Measurements from ENCODE around the gene IL5.
"Not testable (repeated sequence)": the region's sequence is repeated elsewhere in the genome, so short reads cannot be mapped to it uniquely, and the experiment has no call there.

IL5 gene

DNA sequence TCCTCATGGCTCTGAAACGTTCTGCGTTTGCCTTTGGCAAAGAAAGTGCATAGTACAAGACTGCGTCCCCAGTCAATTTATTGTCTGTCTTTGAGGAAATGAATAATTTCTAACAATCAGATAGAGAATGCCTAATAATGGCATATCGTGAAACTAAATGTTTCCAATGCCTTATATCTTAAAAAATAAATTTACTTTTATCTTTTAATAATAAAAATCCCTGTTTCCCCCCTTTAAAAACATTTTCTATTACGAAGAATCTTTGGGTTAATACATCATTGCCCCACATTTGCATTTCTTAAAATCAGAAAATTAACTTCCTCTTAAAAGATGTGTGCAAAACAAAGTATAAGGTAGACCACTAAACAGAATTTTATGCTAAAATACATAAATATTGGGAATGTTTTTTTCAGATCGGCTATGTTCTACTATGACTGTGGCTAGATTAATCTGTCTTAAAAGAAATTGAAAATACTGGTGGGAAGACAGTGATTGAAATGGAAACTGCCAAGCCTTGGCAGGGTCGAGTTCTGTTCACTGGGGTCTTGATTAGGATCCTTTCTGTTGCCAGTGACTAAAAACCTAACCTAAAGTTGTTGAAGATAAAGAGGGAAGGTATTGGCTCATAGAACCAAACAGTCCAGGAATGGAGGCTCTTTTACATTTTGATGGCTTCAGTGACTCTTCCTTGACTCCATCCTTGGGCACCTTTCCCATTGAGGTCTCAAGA is at the start of gene IL5:
TSS of gene IL5 (minus strand) at position 51 of the 730 bp plus-strand sequence. CDS start at position 7, 44 bp downstream.
- no peak for DNase-seq (ENCODE audit: low read depth)

DNA sequence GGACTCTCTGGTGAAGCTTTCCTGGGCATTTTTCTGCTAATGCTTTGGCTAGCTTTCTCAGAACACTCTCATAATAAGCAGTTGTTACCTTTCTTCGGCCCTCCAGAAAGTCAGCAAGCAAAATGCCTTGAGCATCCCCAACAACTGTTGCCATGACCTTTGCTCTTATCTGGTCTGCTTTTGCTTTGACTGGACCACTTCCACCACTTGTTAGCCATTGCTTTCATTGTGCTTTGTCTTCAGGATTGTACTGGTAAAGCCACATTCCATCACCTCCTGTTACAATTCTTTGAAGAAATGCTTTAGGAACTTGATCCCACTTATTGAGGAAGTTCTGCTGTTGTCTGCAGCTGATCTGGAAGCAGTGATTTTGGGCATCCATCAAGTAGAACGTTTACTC is 49.2 kb upstream of the IL5 start:
- DNase-seq (ENCODE audit: low read depth) = no peak

DNA sequence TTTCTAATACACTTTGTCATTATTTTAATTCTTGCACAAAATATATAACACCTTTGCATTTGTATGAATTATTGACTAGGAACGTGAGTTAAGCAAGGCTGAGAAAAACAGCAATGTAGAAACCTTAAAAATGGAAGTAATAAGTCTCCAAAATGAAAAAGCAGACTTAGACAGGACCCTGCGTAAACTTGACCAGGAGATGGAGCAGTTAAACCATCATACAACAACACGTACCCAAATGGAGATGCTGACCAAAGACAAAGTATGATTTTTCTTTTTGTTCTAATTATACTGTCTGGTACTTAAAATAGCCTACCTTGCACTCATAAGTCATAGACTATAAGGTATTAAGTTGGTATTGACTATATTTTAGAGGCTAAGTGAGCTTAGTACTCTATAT is 47.8 kb upstream of the IL5 start:
- DNase-seq (ENCODE audit: low read depth) = no peak

DNA sequence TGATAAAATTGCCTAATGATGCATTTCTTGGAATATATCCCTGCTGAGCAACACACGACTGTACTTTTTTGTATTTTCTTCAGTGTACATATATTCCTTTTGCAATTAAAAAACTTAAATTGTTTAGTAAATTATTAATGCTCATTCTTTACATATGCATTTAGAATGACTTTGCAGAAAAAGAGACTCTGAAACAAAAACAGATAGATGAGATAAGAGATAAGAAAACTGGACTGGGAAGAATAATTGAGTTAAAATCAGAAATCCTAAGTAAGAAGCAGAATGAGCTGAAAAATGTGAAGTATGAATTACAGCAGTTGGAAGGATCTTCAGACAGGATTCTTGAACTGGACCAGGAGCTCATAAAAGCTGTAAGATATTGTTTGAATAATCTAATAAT is 46.1 kb upstream of the IL5 start:
- no peak for DNase-seq (ENCODE audit: low read depth)

DNA sequence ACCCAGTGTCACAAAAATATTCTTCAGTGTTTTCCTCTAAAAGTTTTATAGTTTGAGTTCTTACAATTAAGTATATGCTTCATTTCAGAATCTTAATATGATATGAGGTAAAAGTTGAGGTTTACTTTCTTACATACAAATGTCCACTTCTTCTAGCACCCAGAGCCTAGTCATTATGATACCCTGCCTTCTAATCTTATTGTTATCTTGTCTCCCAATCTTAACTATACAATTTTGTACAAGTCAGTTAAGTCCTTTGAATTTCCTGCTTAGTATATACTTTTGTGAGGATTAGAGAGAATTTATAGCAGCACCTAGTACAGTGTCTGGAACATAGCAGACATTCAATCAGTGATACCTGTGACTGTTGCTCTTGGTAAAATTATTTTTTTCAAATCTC is 42.7 kb upstream of the IL5 start:
- DNase-seq (ENCODE audit: low read depth) = no peak

DNA sequence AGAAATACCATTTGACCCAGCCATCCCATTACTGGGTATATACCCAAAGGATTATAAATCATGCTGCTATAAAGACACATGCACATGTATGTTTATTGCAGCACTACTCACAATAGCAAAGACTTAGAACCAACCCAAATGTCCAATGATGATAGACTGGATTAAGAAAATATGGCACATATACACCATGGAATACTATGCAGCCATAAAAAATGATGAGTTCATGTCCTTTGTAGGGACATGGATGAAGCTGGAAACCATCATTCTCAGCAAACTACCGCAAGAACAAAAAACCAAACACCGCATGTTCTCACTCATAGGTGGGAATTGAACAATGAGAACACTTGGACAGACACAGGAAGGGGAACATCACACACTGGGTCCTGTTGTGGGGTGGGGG is 41.2 kb upstream of the IL5 start:
- not testable (repeated sequence) for DNase-seq (ENCODE audit: low read depth)

DNA sequence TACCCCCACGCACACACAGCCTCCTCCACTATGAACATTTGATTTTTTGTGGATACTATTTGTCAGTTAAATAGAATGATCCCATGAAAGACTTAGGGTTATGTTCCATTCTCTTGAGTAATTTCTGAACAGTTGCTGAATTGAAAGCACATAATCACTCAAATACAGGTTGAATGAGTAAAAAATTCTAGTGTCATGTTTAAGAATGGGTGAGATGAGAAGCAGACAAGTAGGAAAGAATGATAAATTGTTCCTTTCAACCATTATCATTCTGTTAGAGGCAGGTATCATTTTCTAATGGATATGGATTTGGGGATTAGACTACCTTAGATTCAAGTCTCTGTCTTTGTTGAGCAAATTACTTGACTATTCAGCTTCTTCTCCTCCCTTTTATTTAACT is 32.8 kb upstream of the IL5 start:
- no peak for DNase-seq (ENCODE audit: low read depth)

DNA sequence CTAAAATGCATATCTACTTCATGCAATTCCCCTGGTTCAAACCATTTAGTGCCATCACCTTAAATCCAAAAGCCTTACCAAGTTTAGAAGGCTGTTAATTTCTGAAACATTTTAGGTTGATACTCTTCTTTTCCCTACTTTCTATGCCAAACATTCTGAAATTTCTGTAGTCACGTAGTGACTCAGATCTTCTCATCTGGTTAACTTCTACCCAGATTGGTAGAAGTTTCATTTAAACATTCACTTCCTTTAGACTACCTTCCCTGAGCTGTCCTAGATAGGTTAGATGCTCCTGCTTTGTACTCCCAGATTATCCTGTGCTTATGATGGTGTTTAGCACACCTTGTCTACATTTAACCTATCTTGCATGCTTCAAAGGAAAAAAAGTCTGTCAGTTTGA is 23.3 kb upstream of the IL5 start:
- no peak for DNase-seq (ENCODE audit: low read depth)

DNA sequence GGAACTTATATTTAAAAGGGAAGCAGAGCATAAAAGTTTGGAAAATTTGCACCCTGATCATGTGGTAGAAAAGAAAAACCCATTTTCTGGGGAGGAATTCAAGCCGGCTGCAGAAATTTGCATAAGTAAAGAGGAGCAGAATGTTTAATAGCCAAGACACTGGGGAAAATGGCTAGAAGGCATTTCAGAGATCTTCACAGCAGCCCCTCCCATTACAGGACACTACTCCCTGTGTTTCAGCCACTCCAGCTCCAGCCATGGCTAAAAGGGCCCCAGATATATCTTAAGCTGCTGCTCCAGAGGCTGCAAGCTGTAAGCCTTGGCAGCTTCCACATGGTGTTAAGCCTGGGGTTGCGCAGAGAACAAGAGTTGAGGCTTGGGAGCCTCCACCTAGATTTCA is 21.2 kb upstream of the IL5 start:
- DNase-seq (ENCODE audit: low read depth) = not testable (repeated sequence)

DNA sequence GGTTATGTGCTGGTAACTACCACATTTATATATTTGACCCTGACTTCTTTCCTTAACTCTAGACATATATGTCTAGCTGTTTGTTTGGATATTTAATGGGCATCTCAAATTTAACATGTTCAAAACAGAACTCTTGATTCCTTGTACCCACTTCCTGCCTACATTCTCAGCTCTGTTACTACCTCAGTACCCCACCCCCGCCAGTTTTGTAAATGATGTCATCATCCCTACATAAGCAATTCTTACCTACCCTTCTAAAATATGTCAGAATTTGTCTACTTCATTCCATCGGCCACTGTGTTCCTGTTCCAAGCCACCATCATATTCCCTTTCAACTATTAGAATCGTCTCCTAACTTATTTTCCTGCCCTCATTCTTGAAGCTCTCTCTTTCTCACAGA is 18.3 kb upstream of the IL5 start:
- DNase-seq (ENCODE audit: low read depth) = no peak

DNA sequence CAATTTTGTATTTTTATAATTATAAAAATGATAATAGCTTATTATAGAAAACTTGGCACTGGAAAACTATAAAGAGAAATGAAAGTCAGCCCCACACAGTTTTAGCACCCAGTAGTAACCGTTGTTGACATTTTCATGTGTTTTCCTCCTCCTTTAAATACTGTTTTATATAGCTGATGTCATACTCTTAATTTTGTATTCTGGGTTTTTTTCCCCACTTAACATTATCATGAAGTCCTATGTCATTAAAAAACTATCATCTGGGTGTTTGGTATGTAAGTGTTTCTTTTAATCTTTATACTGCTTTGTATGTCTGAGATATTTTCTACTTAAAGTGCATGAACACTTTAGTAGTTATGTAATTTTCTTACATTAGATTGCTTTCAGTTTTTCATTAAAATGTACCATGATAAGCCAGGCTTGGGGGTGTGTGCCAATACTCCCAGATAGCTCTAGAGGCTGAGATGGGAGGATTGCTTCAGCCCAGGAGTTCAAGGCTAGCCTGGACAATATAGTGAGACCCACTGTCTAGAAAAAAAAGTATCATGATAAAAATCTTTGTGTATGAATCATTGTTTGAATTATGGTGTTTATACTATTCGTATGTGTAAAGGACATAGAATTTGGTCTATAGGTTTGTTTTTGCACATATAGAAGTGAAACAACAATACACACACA is 16.2 kb upstream of the IL5 start:
- DNase-seq (ENCODE audit: low read depth) = no peak

DNA sequence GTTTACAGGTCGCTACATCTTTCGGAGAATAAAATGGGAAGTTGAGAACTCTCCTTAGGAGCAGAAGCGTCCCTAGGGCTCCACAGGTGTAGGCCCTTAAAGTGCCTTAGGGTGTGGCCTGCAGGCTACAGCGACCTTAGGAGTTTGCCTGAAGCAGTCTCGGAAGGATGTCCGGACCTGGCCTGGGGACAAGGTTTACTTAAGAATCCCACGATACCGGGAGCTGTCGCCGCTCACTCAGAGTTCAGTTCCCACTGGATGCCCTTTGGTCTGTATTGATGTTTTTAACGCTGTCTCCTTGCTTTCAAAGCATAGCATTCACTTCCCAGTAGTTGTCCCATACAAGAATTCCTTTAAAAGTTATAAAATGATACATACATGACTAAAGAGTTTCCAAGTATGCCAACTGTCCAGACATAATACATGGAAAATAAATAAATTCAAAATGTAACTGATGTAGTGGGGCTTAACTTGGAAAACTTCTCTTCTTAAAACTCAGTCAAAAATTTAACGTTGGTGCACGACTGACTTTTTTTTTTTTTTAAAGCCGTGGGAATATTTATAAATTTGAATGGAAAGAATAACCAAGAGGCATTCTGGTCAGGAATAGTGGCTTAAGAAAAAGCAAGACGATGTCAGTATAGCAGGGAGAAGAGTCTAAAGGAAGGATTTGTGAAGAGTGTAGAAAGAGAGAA is 14.3 kb upstream of the IL5 start:
- DNase-seq (ENCODE audit: low read depth) = no peak

DNA sequence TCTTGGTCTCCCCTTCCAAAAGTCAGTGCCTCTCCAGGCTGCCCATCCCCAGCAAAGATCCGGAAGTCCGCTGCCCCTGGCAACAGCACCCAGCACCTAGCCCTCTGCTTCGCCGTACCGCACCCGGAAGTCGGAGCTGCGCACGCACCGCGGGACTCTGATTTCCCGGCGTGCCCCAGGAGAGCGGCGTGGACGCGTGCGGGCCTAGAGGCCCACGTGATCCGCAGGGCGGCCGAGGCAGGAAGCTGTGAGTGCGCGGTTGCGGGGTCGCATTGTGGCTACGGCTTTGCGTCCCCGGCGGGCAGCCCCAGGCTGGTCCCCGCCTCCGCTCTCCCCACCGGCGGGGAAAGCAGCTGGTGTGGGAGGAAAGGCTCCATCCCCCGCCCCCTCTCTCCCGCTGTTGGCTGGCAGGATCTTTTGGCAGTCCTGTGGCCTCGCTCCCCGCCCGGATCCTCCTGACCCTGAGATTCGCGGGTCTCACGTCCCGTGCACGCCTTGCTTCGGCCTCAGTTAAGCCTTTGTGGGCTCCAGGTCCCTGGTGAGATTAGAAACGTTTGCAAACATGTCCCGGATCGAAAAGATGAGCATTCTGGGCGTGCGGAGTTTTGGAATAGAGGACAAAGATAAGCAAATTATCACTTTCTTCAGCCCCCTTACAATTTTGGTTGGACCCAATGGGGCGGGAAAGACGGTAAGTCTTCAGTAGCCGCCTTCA is 13.6 kb upstream of the IL5 start, which contains the start of gene RAD50:
TSS of gene RAD50 (plus strand) at position 215 of the 715 bp plus-strand sequence. CDS start at position 563, 348 bp downstream.
- no peak for DNase-seq (ENCODE audit: low read depth)

DNA sequence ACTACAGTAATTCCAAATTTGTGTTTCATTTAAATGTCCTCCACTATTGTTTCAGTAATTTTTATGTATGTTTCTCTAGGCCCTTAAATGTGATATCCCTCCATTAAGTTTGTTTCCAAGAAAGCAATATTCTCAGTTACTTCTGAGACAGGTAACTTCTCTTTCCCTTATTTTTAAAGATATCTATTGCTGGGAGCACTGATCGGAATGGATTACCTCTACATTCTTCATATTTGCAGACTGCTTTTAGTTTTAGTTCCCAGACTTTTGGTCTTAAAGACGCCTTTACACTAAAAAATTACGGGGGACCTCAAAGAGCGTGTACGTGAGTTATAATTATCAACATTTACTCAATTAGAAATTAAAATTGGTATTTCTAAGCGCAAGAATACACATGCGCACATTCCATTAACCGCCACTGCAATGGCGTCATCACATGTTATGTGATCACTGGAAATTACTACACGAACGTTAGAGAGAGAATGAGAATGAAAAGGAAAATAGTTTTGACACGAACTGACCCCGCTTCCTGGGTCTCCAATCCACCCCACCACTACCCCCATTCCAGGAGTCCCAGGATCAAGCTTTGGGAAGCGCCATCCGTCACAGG is 12.9 kb upstream of the IL5 start:
- DNase-seq (ENCODE audit: low read depth) = no peak

DNA sequence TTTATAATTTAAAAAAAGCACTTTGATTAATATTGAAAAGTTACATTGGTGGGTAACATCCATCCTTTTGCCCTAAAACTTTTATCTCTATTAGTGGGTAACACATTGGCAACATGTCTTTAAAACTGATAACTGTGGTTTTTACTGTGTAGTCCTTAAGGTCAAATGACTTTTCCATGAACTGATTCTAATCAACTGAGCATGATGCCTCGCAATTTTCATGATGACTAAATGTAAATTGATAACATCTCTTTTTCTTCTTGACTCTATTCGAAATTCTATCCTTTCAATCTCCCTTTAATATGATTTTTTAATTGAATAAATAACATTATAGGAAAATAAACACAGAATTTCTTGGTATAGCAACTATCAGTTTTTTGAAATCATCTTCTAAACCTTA is 6.3 kb upstream of the IL5 start:
- no peak for DNase-seq (ENCODE audit: low read depth)

DNA sequence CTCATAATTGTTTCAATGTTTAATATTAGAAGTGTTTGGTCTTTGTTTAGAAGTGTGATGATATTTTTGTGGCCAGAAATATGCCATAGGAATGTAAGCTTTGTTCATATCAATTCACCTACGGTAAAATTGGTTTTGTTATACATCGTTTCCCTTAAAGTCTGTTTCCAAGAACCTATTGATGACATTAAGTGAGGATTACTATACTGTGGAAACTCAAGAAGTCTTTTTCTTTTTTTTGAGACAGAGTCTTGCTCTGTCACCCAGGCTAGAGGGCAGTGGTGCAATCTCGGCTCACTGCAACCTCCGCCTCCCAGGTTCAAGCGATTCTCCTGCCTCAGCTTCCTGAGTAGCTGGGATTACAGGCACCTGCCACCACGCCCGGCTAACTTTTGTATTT is 5.5 kb upstream of the IL5 start:
- not testable (repeated sequence) for DNase-seq (ENCODE audit: low read depth)

DNA sequence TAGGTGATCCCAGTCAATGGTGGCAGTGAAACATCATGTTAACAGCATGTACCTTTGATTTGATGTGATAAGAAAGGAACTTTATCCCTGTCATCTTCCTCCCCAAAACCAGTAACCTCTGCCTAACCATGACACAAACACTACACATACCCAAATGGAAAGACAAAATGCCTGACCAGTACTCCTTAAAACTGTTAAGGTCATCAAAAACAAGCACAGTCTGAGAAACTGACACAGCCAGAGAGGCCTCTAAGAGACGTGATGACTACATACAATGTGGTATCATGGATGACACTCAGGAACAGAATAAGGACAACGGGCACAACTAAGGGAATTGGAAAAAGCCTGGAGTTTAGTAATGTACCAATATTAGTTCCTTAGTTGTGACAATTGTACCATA is 3.9 kb upstream of the IL5 start:
- no peak for DNase-seq (ENCODE audit: low read depth)

DNA sequence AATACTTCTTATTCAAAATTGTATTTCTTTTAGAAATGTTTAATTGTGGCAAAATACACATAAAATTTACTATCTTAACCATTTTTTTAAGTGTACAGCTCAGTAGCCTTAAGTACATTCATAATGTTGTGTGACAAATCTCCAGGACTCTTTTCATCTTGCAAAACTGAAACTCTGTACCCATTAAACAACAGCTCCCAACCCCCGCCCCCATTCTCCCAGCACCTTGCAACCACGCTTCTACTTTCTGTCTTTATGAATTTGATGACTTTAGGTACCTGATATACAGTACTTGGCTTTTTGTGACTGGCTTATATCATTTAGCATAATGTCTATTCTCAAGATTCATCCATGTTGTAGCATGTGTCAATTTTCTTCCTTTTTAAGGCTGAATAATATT is 2.8 kb upstream of the IL5 start:
- no peak for DNase-seq (ENCODE audit: low read depth)

DNA sequence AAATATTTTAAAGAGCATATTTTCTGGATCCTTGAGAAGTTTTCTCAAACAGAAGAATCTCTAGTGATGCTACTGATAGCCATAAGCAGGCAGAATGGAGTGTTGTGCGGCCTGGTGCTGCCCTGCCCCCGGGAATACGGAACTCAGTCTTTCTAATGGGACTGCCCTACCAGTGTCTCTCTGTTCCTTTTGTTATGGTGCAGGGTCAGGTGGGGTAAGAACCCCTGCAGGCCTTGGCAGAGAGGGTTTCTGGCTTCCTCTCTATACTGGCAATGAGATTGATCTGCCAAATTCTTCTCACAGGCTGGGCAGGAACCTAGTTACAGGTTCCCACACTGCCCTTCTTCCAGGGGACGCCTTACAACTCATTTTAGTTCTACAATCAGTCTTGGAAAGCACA is 2.6 kb downstream of the IL5 start:
- no peak for DNase-seq (ENCODE audit: low read depth)

DNA sequence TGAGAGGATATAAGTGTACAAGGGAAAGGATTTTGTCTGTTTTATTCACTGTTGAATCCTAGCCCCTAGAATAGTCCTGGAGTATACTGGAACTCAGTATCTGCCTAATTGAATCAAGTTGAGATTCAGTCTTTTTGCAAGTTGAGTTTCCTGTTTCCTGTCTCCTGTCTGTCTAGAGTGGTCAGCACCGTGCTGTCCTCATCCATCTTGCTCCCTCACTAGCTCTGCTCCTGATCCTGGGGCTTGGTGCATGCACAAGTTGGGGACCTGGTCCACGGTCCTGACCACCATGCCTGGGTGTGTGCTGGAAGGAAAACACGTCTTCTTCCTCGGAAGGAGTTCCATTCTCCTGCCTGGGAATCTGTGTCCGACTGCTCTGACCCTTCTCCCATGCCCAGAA is 3.2 kb downstream of the IL5 start:
- no peak for DNase-seq (ENCODE audit: low read depth)

DNA sequence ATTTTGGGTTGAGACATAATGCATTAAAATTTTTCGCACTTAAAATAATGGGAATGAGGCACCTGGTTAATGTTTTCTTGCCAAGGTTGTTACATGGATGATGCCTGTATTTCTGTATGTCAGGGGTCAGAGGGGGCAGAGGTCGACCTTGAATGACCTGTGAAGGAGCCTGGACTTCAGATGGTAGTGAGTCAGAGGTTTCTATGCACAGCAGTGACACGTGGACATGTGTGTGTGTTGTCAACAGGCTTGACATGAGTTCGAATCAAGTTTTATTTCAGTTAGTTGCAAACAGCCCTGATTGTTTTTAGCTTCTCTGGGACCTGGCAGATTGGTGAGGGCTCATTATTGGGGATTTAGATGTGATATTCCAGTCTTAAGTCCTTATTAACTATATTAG is 3.6 kb downstream of the IL5 start:
- DNase-seq (ENCODE audit: low read depth) = no peak

DNA sequence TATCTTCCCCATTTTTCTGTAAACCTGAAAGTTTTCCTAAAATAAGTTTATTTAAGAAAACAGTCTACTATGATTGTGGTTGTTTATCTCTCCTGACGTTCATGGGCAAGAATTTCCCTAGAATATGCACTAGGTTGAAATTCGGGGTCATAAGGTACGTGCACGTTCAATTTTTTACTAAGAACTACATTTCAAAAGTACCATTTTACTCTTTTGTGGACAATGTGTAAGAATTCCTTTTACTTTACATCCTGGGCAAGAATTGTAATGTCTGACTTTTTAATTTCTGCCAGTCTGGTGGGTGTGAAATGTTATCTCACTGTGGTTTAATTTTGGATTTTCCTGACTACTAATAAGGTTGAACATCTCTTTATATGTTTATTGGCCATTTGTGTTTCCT is 12.4 kb downstream of the IL5 start:
- DNase-seq (ENCODE audit: low read depth) = no peak
